Heart left ventricle (tissue), 13 donors: ENCODE data around the gene KRT7.

ENCODE experiments used
- POLR2A ChIP-seq, 2 donors: fragments of 450-650 bp; IDR thresholded peaks; one replicate each; pipeline ENCODE4 v1.6.1; 2017; ENCODE audit warnings: antibody characterized with exemption in 2 of 2, mild to moderate bottlenecking in 2 of 2, moderate library complexity in 2 of 2
- TF ChIP-seq, protein P1 (sequence below), 12 donors: fragments of 200-600 bp; sonication (generic) in 4 of 12; IDR thresholded peaks; one replicate each; pipeline versions ENCODE4 v1.5.0 to v1.8.0; 2018 to 2022; ENCODE audit warnings: antibody characterized with exemption in 12 of 12, mild to moderate bottlenecking in 5 of 12
- donor health status: ischemic (EF 13 %, LVEDD 7.1; RV severe dilation, severe dysfunction).
- donor health status: DM: no; HTN: yes; CAD: no.
- donor health status: DM: no; HTN: no; CAD: no.
- donor health status: ischemic (EF 25% LVEDD 6.9; RV normal size, moderate dysfunction).
- donor health status: ischemic (EF 25% LVEDD 5.7; RV mildly dilated, moderate dysfunction).
- donor health status: ischemic (EF 35%, LVEDD 5.7; RV mildly dilated, moderate dysfunction).
- donor health status: nonischemic (EF 11% LVEDD 7.7; RV severe dilation, severe dysfunction).
- donor health status: DM: yes; HTN: yes; CAD: no.
- donor health status: PGD.
- donor health status: ischemic (EF 29% LVEDD 5.4; RV normal size, mild dysfunction).
- donor health status: nonischemic (EF 23%, LVEDD 6.1; RV moderate dilation, normal function).

DNA sequence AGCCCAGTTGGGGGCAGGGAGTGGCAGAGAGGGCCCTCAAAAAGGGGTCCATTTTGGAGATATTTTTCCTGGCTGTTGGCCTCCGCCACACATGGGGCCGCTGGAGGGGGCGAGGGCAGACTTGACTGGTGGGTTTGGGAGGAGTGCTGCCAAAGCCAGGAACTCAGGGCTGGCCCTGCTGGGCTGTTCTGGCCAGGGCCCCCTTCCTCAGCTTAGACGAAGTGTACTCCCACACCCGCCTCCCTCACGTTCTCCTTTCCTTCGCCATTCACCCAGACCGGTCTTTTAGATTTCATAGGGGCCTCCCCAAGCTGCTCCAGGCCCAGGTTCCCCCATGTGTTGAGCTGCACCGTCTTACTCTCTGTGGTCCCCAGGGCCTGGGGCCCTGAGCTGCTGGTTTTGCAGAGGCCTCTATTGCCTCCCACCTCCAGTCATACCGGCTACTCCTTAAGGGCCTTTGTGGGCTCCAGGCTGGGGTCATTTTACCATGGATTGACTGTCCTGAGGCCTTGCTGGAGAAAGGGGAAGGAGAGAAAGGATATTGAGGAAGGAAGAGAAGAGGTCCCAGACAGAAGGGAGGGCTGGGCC, 1.3 kb downstream of the KRT7 start:
- TF ChIP-seq, protein P1, sequence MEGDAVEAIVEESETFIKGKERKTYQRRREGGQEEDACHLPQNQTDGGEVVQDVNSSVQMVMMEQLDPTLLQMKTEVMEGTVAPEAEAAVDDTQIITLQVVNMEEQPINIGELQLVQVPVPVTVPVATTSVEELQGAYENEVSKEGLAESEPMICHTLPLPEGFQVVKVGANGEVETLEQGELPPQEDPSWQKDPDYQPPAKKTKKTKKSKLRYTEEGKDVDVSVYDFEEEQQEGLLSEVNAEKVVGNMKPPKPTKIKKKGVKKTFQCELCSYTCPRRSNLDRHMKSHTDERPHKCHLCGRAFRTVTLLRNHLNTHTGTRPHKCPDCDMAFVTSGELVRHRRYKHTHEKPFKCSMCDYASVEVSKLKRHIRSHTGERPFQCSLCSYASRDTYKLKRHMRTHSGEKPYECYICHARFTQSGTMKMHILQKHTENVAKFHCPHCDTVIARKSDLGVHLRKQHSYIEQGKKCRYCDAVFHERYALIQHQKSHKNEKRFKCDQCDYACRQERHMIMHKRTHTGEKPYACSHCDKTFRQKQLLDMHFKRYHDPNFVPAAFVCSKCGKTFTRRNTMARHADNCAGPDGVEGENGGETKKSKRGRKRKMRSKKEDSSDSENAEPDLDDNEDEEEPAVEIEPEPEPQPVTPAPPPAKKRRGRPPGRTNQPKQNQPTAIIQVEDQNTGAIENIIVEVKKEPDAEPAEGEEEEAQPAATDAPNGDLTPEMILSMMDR (IDR thresholded peaks at IDR 0.05) = no peak
- TF ChIP-seq POLR2A (IDR thresholded peaks at IDR 0.05) = no peak
